CD1c-positive myeloid dendritic cell (primary cell): Measurements from ENCODE around the gene FUT3.
"Not testable (repeated sequence)": the region's sequence is repeated elsewhere in the genome, so short reads cannot be mapped to it uniquely, and the experiment has no call there.

ENCODE experiments used
- DNase-seq: peaks from one replicate; pipeline ENCODE4 v3.0.0-alpha.2; 2016; ENCODE audit errors: extremely low spot score

The FUT3 gene

DNA sequence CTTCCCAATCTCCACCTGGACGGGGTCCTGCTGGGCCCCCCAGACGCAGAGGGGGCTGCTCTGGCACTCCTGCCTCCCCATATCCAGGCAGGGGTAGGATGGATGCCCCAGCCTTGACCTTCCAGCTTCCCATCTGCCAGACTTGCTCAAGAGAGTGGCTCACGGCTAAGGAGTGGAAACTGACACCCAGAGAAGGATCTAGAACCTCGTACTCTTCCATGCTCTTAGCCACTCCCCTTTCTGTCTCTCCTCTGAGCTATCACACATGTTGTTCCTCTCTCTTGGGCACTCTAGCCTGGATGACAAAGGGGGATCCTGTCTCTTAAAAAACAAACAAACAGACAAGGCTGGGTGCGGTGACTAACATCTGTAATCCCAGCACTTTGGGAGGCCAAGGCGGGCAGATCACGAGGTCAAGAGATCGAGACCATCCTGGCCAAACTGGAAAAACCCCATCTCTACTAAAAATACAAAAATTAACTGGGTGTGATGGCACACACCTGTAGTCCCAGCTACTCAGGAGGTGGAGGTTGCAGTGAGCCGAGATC, 31.2 kb upstream of the FUT3 start:
- DNase-seq, result no peak

DNA sequence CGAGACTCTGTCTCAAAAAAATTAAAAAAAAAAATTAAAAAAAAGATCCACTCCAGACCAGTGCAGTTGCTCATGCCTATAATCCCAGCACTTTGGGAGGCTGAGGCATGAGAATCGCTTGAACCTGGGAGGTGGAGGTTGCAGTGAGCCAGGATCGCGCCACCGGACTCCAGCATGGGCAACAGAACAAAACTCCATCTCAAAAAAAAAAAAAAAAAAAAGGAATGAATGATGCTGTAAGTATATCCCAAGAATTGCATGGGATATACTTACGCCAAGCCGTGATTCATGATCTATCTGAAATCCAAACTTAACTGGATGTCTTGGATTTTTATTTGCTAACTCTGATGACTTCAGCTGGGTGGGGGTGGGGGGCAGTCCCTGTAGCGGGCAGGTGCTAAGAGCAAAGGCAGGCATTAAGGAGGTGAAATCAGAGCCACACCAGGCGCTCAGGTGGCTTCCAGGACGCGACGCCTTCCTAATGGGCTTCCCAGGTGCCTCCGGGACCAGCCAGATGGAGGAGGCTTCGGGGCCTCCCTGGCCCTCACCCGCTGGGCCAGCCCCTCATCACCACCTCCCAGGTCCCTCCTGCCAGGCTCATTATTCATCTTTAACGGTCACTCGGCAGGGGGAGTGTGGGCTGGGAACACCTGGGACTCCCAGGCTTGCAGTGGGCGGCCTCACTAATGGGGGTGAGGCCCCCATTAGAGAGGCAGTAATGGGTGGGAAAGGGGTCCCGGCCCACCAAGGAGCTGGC, 30.5 kb upstream of the FUT3 start:
- DNase-seq, result no peak

DNA sequence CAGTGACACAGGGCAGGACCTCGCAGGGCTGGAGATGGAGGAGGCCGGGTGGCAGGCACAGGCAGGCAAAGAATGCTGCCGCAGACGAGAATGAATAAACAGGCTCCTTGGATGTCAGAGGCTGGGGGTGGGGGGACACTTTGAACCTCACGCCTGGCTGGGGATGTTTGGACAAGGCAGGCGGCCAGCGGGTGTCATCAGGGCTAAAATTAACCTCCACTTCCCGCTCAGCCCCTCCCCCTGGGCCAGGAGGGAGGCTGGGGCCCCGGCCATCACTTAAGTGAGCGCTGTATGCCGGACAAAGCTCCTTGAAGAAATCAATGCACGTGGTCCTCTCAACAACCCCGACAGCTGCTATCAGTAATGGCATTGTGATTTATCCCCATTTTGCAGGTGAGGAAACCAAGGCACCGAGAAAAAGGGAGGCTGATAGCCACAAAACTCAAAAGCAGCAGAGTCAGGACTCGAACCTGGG, 29.4 kb upstream of the FUT3 start:
- no peak for DNase-seq

DNA sequence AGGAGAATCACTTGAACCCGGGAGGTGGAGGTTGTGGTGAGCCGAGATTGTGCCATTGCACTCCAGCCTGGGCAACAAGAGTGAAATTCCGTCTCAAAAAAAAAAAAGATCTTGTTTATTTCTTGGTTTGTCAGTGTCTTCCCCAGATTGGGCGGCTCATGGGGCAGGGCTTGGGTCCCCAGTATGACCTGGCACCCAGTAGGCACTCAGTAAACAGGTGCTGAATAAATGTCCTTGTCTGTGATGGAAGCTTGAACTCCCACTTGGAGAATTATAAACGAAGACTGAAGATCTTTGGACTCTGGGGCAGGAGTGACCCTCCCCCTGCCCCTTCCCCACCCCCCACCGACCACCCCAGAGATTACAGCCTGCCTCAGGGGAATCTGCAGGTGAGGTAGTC, 28.9 kb upstream of the FUT3 start:
- no peak for DNase-seq

DNA sequence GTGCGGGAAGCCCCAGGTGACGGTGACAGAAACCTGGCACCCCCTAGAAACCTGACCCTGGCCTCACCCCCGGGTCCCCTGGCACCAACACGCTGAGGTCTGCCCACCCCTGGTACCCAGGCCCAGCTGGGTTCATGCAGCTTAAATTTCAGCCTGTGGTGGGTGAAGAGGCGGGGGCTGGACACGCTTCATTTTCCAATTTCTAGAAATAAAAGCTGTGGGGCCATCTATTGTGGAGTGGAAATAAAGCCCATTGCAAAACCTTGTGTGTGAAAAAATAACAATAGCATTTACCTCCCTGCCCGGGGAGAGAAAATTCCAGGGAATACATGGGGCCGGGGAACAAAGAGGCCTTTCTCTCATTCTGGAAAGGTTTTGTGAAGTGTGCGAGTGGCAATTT, 26.6 kb upstream of the FUT3 start:
- no peak for DNase-seq

DNA sequence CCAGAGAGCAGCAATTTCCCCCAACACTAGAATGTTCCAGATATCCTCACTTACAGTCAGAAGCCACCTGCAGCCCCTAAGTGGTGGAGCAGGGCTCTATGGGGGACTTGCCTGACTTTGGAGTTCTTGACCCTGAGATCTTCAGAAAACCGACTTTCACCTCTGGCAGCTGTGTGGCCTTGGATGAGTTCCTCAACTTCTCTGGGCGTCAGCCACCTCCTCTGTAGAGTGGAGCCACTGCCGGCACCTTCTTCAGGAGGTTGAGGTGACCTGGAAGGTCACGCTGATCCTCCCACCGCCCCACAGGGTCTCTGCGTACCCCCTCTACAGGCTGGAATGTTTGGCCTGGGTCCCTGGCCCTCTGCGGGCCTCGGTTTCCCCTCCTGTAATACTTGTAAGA, 26.2 kb upstream of the FUT3 start:
- DNase-seq, result no peak

DNA sequence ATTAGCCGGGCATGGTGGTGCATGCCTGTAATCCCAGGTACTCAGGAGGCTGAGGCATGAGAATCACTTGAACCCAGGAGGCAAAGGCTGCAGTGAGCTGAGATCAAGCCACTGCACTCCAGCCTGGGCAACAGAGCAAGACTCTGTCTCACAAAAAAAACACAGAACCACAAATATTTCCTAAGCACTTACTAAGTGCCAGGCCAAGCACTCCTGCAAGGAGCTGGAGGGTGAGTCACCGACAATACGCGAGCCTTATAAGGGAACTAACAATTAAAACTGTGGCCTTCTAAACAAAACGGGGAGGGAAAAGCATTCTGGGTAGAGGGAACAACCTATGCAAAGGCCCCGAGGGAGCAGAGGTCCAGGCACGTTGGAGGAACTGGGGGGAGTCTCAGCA, 23.2 kb upstream of the FUT3 start:
- DNase-seq, result peak; percentile 39

DNA sequence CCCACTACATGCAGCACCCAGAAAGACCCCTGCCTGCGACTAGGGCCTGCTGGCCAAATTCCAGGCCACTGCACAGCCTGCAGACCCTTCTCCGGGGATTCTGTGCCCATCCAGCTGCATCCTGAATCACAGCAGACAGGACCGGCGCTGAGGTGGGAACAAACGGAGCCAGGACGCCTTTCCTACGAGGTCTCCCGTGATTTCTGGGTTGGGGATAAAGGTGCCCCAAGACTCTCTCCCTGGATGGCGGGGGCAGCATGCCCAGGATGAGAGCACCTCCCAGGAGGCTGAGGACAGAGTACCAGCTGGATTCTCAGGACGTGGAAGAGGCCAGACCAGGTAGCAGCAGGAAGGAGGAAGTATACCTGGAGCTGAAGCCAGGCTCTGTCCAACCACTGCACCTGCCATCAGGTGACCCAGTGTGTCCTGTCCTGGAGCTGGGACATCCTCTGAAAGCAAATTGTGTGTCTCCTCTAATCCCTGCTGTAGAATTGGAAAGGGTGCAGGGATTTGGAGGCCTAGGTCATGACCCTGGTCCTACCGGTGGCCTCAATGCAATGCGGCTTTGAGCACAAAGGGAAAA, 22.5 kb upstream of the FUT3 start:
- DNase-seq, result no peak

DNA sequence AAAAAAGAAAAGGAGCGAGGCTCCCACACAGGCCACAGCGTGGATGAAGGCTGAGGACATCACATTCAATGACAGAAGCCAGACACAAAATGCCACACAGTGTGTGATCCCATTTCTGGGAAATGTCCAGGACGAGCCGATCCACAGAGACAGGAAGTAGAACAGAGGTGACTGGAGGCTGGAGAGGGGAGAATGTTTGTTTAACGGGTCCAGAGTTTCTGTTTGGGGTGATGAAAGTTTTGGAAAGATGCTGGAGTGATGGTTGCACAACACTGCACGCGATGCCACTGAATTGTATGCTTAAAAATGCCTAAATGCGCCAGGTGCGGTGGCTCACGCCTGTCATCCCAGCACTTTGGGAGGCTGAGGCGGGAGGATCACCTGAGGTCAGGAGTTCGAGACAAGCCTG, 19.7 kb upstream of the FUT3 start:
- DNase-seq, result no peak

DNA sequence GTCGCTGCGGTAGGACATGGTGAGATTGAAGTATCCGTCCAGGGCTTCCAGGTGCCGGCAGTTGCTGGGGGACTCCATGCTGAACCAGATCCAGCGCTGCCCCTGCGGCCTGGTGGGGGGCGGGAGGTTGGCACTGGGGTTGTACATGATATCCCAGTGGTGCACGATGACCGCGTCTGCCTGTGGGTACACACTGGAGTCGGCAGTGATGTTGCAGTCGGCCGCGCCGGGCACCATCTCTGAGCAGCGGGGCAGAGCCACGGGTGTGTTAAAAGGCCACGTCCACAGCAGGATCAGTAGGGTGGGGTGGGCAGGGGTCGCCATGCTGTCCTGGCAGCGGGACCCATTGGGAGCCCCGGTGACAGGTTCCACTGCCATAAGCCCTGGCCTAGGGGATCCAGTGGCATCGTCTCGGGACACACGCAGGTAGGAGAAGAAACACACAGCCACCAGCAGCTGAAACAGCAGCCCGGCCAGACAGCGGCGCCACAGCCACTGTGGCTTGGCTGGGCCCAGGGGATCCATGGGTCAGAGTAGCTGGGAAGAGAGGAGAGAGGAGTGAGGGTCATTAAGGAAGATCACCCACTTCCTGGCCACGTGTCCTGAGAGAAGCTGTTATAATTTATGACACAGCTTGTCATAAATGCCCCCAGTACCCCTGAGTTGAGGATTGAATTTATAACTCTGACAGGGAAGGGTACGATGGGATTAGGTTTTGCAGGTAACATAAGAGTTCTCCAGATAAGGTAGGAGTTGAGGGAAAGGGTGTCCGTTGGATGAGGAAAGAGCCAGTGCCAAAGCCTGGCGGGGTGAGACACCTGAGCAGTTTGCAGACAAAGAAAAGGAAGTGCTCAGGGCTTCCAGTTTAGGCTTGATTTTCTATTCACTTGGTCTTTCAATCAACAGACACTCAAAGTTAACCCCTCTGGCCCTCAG, 16.2 kb upstream of the FUT3 start:
- DNase-seq, result no peak

DNA sequence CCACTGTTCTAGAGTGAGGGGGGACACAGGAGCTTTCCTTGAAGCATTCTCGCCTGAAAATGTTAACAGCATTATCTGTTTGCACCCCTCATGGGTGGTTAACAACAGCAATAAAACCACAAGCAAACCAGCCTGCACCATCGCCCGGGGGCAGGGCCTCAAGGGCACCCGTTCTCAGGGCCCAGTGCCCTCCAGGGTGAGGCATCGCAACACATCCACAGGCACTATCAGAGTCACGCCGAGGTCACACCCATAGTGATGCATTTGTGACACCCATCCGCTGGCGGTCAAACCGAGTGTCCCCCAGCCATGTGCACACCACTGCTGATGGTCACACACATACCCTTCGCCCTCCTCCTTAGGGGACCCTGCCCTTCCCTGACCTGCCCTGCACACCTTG, 14.5 kb upstream of the FUT3 start:
- DNase-seq, result no peak

DNA sequence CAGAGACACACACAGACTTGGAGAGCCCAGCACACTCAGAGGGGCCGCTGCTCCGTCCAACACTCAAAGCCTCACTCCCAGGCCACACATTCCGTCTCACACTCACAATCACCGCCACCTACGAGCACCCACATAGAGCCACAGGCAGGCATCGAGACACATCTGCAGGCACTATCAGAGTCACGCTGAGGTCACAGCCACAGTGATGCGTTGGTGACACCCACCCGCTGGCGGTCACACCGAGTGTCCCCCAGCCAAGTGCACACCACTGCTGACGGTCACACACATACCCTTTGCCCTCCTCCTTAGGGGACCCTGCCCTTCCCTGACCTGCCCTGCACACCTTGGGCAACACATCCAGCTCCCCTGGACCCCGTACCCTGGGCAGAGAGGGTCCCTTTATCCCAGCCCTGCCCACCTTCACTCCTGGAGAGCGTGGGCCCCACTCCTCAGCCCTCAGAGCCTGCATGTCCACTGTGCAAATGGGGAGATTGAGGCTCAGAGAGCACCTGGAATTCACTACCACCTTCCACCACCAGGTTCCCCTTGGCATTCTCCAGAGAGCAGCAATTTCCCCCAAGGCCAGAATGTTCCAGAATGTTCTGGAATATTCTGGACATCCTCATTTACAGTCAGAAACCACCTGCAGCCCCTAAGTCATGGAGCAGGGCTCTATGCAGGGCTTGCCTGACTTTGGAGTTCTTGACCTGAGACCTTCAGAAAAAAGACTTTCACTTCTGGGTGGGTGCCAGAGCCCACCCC, 13.7 kb upstream of the FUT3 start:
- DNase-seq, result no peak

DNA sequence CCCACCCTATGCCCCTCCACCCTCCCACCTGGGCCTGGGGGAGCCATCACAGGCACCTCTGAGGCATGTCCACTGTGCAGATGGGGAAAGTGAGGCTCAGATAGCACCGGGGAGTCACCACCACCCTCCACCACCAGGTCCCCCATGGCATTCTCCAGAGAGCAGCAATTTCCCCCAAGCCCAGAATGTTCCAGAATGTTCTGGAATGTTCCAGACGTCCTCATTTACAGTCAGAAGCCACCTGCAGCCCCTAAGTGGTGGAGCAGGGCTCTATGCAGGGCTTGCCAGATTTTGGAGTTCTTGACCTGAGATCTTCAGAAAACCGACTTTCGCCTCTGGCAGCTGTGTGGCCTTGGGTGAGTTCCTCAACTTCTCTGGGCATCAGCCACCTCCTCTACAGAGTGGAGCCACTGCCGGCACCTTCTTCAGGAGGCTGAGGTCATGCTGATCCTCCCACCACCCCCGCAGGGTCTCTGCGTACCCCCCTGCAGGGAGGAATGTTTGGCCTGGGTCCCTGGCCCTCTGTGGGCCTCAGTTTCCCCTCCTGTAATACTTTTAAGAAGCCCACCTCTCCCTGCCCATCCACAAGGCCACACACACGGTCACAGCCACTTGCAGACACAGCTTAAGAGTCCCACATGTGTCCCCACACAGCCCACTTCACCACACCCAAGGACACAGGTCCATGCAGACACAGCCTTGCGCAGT, 12.9 kb upstream of the FUT3 start:
- DNase-seq, result no peak

DNA sequence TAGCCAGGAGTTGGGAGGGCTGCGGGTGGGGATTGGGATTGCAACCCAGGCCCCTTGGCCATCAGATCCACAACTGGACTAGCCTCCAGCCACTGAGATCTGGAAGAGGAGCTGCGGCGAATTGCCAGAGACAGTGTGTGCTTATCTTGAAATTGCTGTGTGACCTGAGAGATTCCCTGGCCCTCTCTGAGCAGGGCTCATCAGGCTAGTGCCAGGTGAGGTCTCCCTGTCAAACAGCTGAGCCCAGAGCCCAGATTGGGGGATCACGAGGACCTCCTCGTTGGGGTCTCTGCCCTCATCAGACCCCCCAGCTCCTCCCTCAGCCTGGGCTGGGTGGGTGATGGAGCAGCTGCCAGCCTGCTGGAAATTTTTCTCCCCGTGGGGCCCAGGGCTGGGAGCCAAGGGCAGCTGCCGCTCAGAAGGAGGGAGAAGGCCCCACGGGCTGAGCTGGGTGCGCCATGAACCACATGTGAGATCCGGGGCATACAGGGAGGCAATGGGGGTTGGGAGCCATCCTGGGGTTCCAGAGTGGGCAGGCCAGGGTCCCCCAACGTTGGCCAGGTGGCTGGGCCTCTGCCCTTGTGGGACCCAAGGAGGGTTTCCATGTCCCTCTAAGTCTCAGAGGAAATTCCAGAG, 11.9 kb upstream of the FUT3 start:
- no peak for DNase-seq

DNA sequence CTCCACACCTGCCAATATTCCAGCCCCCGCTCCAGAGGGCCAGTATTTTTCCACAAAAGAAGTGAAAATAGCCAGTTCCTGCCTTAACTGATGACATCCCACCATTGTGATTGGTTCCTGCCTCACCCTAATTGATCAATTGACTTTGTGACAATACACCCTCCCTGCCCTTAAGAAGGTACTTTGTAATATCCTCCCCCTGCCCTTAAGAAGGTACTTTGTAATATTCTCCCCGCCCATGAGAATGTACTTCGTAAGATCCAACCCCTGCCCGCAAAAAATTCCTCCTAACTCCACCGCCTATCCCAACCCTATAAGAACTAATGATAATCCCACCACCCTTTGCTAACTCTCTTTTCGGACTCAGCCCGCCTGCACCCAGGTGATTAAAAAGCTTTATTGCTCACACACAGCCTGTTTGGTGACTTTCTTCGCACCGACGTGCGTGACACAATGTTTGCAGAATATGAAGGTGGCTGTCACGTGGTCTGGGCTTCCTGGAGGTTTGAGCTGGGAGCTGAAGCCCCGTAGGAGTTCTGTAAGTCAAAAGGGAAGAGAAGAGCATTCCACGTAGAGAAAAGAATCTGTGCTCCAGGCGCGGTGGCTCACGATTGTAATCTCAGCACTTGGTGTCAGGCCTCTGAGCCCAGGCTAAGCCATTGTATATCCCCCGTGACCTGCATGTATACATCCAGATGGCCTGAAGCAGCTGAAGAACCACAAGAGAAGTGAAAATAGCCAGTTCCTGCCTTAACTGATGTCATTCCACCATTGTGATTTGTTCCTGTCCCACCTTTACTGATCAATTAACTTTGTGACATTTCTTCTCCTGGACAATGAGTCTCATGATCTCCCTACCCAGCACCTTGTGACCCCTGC, 6.2 kb upstream of the FUT3 start:
- DNase-seq, result no peak

DNA sequence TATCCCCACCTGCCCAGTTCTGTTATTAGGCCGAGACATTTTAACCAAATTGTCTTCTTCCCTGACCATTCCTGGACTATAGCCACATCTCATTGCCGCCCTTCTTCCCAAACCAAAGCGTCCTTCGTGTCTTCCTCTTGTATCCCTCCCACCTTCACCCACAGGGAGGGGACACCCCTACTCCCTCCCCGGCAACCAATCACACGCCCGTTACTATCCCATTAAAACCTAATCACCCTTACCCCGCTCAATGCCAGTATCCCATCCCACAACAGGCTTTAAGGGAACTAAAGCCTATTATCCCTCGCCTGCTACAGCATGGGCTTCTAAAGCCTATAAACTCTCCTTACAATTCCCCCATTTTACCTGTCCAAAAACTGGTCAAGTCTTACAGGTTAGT, 3.9 kb upstream of the FUT3 start:
- not testable (repeated sequence) for DNase-seq

DNA sequence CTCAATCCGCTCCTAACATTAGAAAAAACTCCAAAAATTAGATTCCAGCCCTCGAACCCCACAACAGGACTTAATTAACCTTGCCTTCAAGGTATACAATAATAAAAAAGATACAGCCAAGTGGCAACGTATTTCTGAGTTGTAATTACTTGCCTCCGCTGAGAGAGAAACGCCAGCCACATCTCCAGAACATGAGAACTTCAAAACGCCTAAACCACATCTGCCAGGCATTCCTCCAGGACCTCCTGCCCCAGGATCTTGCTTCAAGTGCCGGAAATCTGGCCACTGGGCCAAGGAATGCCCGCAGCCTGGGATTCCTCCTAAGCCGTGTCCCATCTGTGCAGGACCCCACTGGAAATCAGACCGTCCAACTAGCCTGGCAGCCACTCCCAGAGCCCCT, 2.9 kb upstream of the FUT3 start:
- DNase-seq, result not testable (repeated sequence)

DNA sequence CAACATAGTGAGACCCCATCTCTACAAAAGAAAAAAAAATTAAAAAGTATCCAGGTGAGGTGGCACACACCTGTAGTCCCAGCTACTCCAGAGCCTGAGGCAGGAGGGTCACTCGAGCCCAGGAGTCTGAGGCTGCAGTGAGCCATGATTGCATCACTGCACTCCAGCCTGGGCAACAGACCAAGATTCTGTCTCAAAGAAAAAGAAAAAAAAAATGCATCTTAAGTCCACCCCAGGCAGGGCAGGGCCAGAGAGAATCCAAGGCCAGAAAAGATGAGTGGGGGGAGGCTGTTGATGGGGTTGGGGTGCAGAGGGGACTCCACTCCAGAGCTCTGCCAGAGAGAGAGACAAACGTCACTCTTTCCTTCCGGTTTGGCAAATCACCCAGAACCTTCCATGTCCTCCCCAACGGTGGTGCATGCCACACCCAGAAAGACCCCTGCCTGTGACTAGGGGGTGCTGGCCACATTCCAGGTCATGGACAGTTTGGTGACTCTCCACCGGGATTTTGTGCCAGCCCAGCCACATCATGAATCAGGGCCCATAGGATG, 431 bp downstream of the FUT3 start:
- no peak for DNase-seq

DNA sequence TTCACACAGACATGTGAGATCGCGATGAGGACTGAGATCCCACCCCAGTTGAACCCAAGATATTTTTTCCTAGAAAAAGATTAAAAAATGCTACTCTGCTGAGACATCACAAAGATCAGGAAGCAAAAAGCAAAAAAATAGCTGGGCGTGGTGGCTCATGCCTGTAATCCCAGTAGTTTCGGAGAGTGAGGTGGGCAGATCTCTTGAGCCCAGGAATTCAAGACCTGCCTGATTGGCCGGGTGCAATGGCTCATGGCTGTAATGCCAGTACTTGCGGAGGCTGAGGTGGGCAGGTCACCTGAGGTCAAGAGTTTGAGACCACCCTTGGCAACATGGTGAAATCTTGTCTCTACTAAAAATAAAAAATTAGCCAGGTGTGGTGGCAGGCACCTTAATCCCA, 1.1 kb downstream of the FUT3 start:
- DNase-seq, result no peak
